ENCODE measurements around the gene EPHA10. TPM values are rescaled to one million over a fixed set of nuclear protein-coding genes. Genes with fewer than 3 reads are reported as not detected.
"Not testable (repeated sequence)": the region's sequence is repeated elsewhere in the genome, so short reads cannot be mapped to it uniquely, and the experiment has no call there.

EPHA10 gene
- total RNA-seq, 3 donors from 2014 or later: 0.73 to 2.6 TPM; not detected in 1

DNA sequence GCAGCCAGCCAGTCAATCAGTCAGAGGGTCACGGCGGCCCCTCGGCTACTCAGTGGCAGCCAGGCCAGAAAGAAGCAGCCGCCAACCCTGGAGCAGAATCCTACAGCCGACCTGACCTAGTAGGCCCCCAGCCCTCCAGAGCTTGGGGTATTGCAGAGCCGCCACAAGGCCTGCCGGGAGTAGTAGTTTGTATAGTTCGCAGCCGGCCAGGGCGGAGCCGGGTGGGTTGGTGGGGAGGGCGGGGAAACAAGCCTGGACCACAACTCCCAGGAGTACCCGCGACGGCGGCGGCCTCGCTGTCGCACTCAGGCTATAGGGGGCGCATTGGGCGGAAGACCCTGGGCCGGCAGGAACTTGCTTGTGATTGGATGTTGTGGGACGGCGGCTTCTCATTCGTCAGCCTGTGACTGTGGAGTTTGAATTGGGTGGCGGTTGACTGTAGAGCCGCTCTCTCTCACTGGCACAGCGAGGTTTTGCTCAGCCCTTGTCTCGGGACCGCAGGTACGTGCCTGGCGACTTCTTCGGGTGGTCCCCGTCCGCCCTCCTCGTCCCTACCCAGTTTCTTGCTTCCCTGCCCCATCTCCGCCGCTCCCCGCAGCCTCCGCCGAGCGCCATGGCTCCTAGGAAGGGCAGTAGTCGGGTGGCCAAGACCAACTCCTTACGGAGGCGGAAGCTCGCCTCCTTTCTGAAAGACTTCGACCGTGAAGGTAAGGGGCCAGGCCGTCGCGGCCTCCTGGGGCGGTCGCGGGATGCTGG lies 72.7 kb downstream of the EPHA10 start, which contains the start of gene CDCA8:
Gene CDCA8 (plus strand): TSS at position 439 of the 756 bp plus-strand sequence. CDS start 175 bp downstream, at position 614.
- TF ChIP-seq, protein P1, sequence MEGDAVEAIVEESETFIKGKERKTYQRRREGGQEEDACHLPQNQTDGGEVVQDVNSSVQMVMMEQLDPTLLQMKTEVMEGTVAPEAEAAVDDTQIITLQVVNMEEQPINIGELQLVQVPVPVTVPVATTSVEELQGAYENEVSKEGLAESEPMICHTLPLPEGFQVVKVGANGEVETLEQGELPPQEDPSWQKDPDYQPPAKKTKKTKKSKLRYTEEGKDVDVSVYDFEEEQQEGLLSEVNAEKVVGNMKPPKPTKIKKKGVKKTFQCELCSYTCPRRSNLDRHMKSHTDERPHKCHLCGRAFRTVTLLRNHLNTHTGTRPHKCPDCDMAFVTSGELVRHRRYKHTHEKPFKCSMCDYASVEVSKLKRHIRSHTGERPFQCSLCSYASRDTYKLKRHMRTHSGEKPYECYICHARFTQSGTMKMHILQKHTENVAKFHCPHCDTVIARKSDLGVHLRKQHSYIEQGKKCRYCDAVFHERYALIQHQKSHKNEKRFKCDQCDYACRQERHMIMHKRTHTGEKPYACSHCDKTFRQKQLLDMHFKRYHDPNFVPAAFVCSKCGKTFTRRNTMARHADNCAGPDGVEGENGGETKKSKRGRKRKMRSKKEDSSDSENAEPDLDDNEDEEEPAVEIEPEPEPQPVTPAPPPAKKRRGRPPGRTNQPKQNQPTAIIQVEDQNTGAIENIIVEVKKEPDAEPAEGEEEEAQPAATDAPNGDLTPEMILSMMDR (IDR thresholded peaks at IDR 0.05): peak in 2 of 3 donors; percentile 34 to 38
- TF ChIP-seq POLR2A (IDR thresholded peaks at IDR 0.05): no peak
- TF ChIP-seq POLR2AphosphoS5 (IDR thresholded peaks at IDR 0.05): peak in 2 of 3 donors; percentile 18 to 64
- H3K4me1 ChIP-seq: peaks cover 9 to 20% of the 10 kb centered on the region in 2 donors
- H3K36me3 ChIP-seq: no peaks in the 10 kb centered on the region
- peak within 1 kb of the TSS; percentile 87 to 93 for H3K27ac ChIP-seq
- H3K9me3 ChIP-seq: no peaks in the 10 kb centered on the region
- peak within 1 kb of the TSS; percentile 68 to 93 (median 79) for H3K4me3 ChIP-seq
- no peaks in the 10 kb centered on the region for H3K27me3 ChIP-seq
- intact Hi-C loops (cut with DNase I; ENCODE audit: low total_unique reads): no loop called here
- peak; percentile 98 for DNase-seq (ENCODE audit: low spot score in 2 of 2)

DNA sequence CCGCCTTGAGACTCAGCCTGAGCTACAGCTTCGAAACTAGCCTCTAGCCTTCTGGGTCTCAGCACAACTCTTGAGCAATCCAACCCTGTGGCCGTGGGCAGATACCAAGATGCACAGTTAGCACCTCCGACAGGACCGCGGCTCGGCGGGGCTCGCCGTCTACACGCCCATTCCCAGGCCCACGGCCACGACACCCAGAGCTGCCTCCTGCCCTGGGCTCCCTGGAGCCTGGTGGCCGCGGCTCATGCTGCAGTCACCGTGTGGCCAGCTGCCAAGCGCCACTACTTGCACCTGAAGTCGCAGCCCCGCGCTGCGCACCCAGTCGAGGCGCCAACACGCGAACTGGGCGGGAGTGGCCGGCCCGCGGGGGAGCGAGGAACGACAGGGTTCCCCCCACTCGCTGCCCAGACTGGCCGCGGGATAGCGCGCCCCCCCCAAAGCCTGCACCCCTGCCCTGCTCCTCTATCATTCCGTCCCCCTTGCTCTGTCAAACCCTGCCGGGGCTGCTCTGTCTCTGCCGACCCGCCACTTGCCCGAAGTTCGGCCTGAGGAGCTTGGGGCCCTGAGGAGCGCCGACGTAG lies 73.3 kb downstream of the EPHA10 start:
- Histone ChIP-seq H3K27me3 (no peaks in the 10 kb centered on the region), H3K4me1 (peaks cover 9 to 20% of the 10 kb centered on the region in 2 donors), H3K4me3 (peak overlapping the region; percentile 68 to 93 (median 79)), H3K36me3 (no peaks in the 10 kb centered on the region), H3K27ac (peak overlapping the region; percentile 87 to 93), H3K9me3 (no peaks in the 10 kb centered on the region)
- TF ChIP-seq POLR2A (IDR thresholded peaks at IDR 0.05): no peak
- peak; percentile 40 to 68 for DNase-seq (ENCODE audit: low spot score in 2 of 2)
- intact Hi-C loops (cut with DNase I; ENCODE audit: low total_unique reads): no loop called here

DNA sequence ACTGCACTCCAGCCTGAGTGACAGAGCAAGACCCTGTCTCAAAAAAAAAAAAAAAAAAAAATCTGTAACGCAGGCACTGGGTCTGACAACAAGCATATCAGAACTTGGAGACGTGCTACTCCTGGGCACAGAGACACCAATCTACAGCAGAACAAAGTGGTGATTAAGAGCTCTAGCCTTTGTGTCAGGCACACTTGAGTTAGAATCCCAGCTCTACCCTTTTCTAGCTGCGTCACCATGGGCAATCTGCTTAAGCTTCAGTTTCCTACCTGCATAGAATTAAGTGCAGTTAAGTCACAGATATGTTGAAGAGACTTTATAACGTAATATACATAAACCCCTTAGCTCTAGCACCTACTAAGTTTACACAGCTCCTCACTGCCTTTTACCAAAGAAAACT lies 76.0 kb downstream of the EPHA10 start:
- DNase-seq (ENCODE audit: low spot score in 2 of 2): no peak
- no peaks in the 10 kb centered on the region for H3K27me3 ChIP-seq
- TF ChIP-seq POLR2AphosphoS5 (IDR thresholded peaks at IDR 0.05) (no peak), POLR2A (IDR thresholded peaks at IDR 0.05) (no peak)
- TF ChIP-seq, protein P1 (IDR thresholded peaks at IDR 0.05): no peak
- no peaks in the 10 kb centered on the region for H3K36me3 ChIP-seq
- H3K4me1 ChIP-seq: peaks cover 9 to 20% of the 10 kb centered on the region in 2 donors
- H3K4me3 ChIP-seq: peak overlapping the region; percentile 68 to 93 (median 79)
- H3K9me3 ChIP-seq: no peaks in the 10 kb centered on the region
- H3K27ac ChIP-seq: peak overlapping the region in 1 of 2 donors; percentile 87
- intact Hi-C loops (cut with DNase I; ENCODE audit: low total_unique reads): loop anchor here (5.0 to 10.0 kb wide), 2 partner anchors 128 to 234 kb away; no protein-coding TSS in a partner anchor

DNA sequence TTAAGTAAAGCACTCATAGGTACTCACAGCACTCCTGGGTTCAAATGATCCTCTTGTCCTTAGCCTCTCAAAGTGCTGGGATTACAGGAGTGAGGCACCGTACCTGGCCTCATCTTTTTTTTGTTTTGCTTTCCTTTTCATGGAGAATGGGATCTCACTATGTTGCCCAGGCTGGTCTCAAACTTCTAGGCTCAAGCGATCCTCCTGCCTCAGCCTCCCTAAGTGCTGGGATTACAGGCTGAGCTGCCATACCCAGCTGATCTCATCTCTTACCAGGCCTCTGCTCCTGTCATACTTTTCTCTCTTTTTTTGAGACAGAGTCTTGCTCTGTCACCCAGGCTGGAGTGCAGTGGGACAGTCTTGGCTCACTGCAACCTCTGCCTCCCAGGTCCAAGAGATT lies 77.2 kb downstream of the EPHA10 start:
- DNase-seq (ENCODE audit: low spot score in 2 of 2); H3K4me3 ChIP-seq; H3K27me3 ChIP-seq; H3K27ac ChIP-seq; H3K36me3 ChIP-seq; H3K9me3 ChIP-seq: not testable (repeated sequence)
- H3K4me1 ChIP-seq: peaks cover 7 to 20% of the 10 kb centered on the region in 2 donors
- intact Hi-C loops (cut with DNase I; ENCODE audit: low total_unique reads): loop anchor here (5.0 to 10.0 kb wide), 2 partner anchors 130 to 233 kb away; no protein-coding TSS in a partner anchor

DNA sequence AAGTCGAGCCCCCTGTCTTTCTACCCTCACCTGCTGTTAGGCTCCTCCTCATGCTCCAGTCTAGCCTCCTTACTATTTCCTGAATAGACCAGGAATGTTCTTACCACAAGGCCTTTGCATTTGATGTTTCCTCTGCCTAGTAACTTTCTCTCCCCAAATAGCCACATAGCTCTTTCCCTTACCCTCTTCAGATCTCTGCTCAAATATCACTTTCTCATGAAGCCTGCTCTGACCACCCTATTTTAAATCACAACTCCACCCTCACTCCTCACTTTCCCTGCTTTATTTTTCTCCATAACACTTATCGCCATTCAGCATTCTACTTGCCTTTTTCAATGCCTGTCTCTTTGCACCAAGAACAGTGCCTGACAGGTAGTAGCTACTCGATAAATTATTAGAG lies 79.2 kb downstream of the EPHA10 start:
- Histone ChIP-seq H3K27me3 (no peaks in the 10 kb centered on the region), H3K9me3 (no peaks in the 10 kb centered on the region), H3K4me1 (peaks cover 0 to 14% of the 10 kb centered on the region in 2 donors), H3K36me3 (no peaks in the 10 kb centered on the region), H3K27ac (no peak overlapping the region), H3K4me3 (no peak overlapping the region)
- TF ChIP-seq, protein P1 (IDR thresholded peaks at IDR 0.05): no peak
- no peak for TF ChIP-seq POLR2A (IDR thresholded peaks at IDR 0.05)
- TF ChIP-seq POLR2AphosphoS5 (IDR thresholded peaks at IDR 0.05): no peak
- intact Hi-C loops (cut with DNase I; ENCODE audit: low total_unique reads): loop anchor here (5.0 to 10.0 kb wide), 2 partner anchors 132 to 231 kb away; no protein-coding TSS in a partner anchor
- DNase-seq (ENCODE audit: low spot score in 2 of 2): no peak

DNA sequence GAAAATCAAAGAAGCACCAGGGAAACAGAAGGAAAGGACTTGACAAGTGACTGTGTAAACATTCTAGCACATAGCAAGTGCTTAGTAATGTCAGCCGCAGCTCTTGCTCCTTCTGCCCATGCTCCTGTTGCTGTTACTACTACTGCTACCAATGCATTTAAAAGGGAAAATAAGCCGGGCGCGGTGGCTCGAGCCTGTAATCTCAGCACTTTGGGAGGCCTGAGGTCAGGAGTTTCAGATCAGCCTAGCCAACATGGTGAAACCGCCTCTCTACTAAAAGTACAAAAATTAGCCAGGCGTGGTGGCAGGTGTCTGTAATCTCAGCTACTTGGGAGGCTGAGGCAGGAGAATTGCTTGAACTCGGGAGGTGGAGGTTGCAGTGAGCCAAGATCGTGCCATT lies 80.7 kb downstream of the EPHA10 start:
- not testable (repeated sequence) for DNase-seq (ENCODE audit: low spot score in 2 of 2); H3K36me3 ChIP-seq; H3K27ac ChIP-seq; H3K4me1 ChIP-seq; H3K9me3 ChIP-seq; H3K27me3 ChIP-seq; H3K4me3 ChIP-seq
- intact Hi-C loops (cut with DNase I; ENCODE audit: low total_unique reads): loop anchor here (10.0 kb wide), 1 partner anchor 229 kb away; no protein-coding TSS in a partner anchor
